ENCODE data around the gene FOXP1. TPM values are rescaled to one million over a fixed set of nuclear protein-coding genes. Genes with fewer than 3 reads are reported as not detected.

The FOXP1 gene
- total and polyA plus RNA-seq, 8 donors: 13.4 to 74.1 (median 44.1) TPM

DNA sequence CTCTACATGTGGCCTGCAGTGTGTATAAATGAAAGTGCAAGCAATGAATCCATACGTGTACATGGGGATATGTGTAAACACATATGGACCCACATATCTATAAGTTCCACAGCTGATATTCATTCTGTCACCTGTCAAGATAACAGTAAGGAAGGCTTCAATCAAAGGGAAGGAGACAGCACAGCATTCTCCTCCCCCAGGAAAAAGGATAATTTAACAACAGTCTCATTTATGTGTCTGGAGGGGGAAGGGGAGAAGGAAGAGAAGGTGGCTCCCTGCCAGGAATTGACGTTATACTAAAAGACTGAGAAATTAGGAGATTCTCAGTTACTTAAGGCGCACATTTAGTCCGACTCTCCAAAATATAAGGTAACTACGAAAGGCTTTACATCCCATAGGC, 345.9 kb downstream of the FOXP1 start:
- TF ChIP-seq, protein P1, sequence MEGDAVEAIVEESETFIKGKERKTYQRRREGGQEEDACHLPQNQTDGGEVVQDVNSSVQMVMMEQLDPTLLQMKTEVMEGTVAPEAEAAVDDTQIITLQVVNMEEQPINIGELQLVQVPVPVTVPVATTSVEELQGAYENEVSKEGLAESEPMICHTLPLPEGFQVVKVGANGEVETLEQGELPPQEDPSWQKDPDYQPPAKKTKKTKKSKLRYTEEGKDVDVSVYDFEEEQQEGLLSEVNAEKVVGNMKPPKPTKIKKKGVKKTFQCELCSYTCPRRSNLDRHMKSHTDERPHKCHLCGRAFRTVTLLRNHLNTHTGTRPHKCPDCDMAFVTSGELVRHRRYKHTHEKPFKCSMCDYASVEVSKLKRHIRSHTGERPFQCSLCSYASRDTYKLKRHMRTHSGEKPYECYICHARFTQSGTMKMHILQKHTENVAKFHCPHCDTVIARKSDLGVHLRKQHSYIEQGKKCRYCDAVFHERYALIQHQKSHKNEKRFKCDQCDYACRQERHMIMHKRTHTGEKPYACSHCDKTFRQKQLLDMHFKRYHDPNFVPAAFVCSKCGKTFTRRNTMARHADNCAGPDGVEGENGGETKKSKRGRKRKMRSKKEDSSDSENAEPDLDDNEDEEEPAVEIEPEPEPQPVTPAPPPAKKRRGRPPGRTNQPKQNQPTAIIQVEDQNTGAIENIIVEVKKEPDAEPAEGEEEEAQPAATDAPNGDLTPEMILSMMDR (IDR thresholded peaks at IDR 0.05): no peak
- Histone ChIP-seq H3K4me1 (peaks cover 0 to 8% (median 0%) of the 10 kb centered on the region in 3 donors), H3K4me3 (no peak overlapping the region), H3K9me3 (no peaks in the 10 kb centered on the region), H3K27me3 (no peaks in the 10 kb centered on the region), H3K27ac (no peak overlapping the region), H3K36me3 (no peaks in the 10 kb centered on the region)
- 84 to 86% methylated on average over 5 of the region's 5 CpGs for WGBS, 2 donors
- DNase-seq (no peak), FAIRE-seq (no peak), ATAC-seq (no peak)
- intact Hi-C loops (cut with DNase I): no loop called here

- FAIRE-seq: no peak
- 87 to 100% methylated on average over 3 of the region's 3 CpGs for WGBS, 2 donors
- Histone ChIP-seq H3K36me3 (no peaks in the 10 kb centered on the region), H3K4me3 (no peak overlapping the region), H3K27me3 (no peaks in the 10 kb centered on the region), H3K4me1 (peaks cover 0 to 8% (median 0%) of the 10 kb centered on the region in 3 donors), H3K27ac (no peak overlapping the region), H3K9me3 (no peaks in the 10 kb centered on the region)
- ATAC-seq: no peak
- TF ChIP-seq, protein P1 (IDR thresholded peaks at IDR 0.05): no peak
- intact Hi-C loops (cut with DNase I): no loop called here
- DNase-seq: no peak
These were observed 347.7 kb downstream of the FOXP1 start for GRCh38 chr3:71235846-71236245.

GRCh38 chr3:71232895-71233294, 350.6 kb downstream of the FOXP1 start:
- TF ChIP-seq, protein P1 (IDR thresholded peaks at IDR 0.05): no peak
- no peaks in the 10 kb centered on the region for H3K27me3 ChIP-seq
- H3K9me3 ChIP-seq: no peaks in the 10 kb centered on the region
- intact Hi-C loops (cut with DNase I): no loop called here
- H3K4me1 ChIP-seq: peaks cover 0 to 3% (median 0%) of the 10 kb centered on the region in 3 donors
- H3K4me3 ChIP-seq: no peak overlapping the region
- FAIRE-seq: no peak
- no peak for DNase-seq
- 96% methylated on average over 3 of the region's 3 CpGs for WGBS, 2 donors
- no peak for ATAC-seq
- H3K36me3 ChIP-seq: no peaks in the 10 kb centered on the region
- H3K27ac ChIP-seq: no peak overlapping the region

DNA sequence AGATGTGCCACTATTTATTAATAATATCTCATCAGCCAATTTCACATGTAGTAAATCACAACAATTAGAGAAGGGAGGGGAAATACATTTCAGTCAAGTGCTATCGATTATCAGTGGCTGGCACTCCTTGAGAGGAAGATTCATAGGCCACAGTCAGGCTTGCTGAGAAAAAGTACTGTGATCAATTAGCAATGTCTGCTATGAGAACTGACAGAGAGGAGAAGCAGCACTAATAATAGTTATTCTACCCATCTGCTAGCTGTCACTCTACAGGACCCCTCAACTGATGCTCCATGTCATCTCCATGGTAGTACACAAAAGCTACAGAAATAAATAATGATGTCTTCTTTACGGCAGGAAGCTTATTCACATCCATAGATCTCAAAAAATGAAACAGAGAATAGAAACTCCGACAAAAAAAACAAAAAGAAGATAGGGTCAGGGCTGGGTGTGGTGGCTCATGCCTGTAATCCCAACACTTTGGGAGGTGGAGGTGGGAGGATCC, 351.3 kb downstream of the FOXP1 start:
- TF ChIP-seq, protein P1 (IDR thresholded peaks at IDR 0.05): no peak
- H3K9me3 ChIP-seq: no peaks in the 10 kb centered on the region
- H3K4me3 ChIP-seq: no peak overlapping the region
- DNase-seq (no peak), FAIRE-seq (no peak), ATAC-seq (no peak)
- intact Hi-C loops (cut with DNase I): no loop called here
- H3K27me3 ChIP-seq: no peaks in the 10 kb centered on the region
- no peaks in the 10 kb centered on the region for H3K36me3 ChIP-seq
- WGBS, 2 donors: 73 to 79% methylated on average over 3 of the region's 3 CpGs
- H3K27ac ChIP-seq: no peak overlapping the region
- H3K4me1 ChIP-seq: no peaks in the 10 kb centered on the region

- WGBS, 2 donors: 60 to 62% methylated on average over 4 of the region's 4 CpGs
- ATAC-seq: no peak
- Histone ChIP-seq H3K27ac (no peak overlapping the region), H3K9me3 (no peaks in the 10 kb centered on the region), H3K27me3 (no peaks in the 10 kb centered on the region), H3K36me3 (no peaks in the 10 kb centered on the region), H3K4me1 (no peaks in the 10 kb centered on the region), H3K4me3 (no peak overlapping the region)
- TF ChIP-seq, protein P1 (IDR thresholded peaks at IDR 0.05): no peak
- no peak for FAIRE-seq
- intact Hi-C loops (cut with DNase I): no loop called here
- DNase-seq: no peak
These were observed 351.8 kb downstream of the FOXP1 start for GRCh38 chr3:71231680-71232079.
